ENCODE measurements around the gene METAP2.

The METAP2 gene

GRCh38 chr12:95516757-95517156, 42.8 kb downstream of the METAP2 start:
- no peak for DNase-seq

- no peak for DNase-seq
These were observed 43.3 kb downstream of the METAP2 start for GRCh38 chr12:95517246-95517645.

- no peak for DNase-seq
These were observed 45.0 kb downstream of the METAP2 start for GRCh38 chr12:95518944-95519343.

GRCh38 chr12:95520816-95521215, 46.9 kb downstream of the METAP2 start:
- no peak for DNase-seq

- DNase-seq, result no peak
These were observed 48.7 kb downstream of the METAP2 start for GRCh38 chr12:95522692-95523091.

- no peak for DNase-seq
These were observed 54.5 kb downstream of the METAP2 start for GRCh38 chr12:95528431-95528830.

GRCh38 chr12:95529693-95530225, 55.8 kb downstream of the METAP2 start:
- no peak for DNase-seq

GRCh38 chr12:95532851-95533250, 58.9 kb downstream of the METAP2 start:
- no peak for DNase-seq

GRCh38 chr12:95533985-95534384, 60.0 kb downstream of the METAP2 start:
- no peak for DNase-seq

GRCh38 chr12:95538006-95538405, 64.1 kb downstream of the METAP2 start:
- no peak for DNase-seq

- DNase-seq, result no peak
These were observed 64.7 kb downstream of the METAP2 start for GRCh38 chr12:95538656-95539055.

- DNase-seq, result no peak
These were observed 67.5 kb downstream of the METAP2 start for GRCh38 chr12:95541436-95541835.

GRCh38 chr12:95543305-95543704, 69.4 kb downstream of the METAP2 start:
- DNase-seq, result no peak

- DNase-seq, result no peak
These were observed 70.8 kb downstream of the METAP2 start for GRCh38 chr12:95544756-95545155.

- no peak for DNase-seq
These were observed 71.4 kb downstream of the METAP2 start for GRCh38 chr12:95545303-95545702.

- DNase-seq, result no peak
These were observed 72.0 kb downstream of the METAP2 start for GRCh38 chr12:95545731-95546490.

GRCh38 chr12:95546491-95546813, 72.5 kb downstream of the METAP2 start:
- DNase-seq, result no peak

- DNase-seq, result no peak
These were observed 73.6 kb downstream of the METAP2 start for GRCh38 chr12:95547522-95548055.

GRCh38 chr12:95548056-95548538, 74.1 kb downstream of the METAP2 start:
- DNase-seq, result peak; percentile 28 to 29

- peak in 1 of 2 experiments; percentile 17 for DNase-seq
These were observed 74.8 kb downstream of the METAP2 start for GRCh38 chr12:95548539-95549391.

- DNase-seq, result no peak
These were observed 75.6 kb downstream of the METAP2 start for GRCh38 chr12:95549392-95550084.

- no peak for DNase-seq
These were observed 77.4 kb downstream of the METAP2 start, which contains the start of gene USP44 for GRCh38 chr12:95551305-95551704. USP44 (minus strand) TSS chr12:95551476; CDS start chr12:95534256, 17,220 bp downstream.

Data from NCI-H187 (cell line).